GM12872 (cell line): ENCODE measurements around the gene EQTN.

Experiments
- TF ChIP-seq, protein P1 (sequence below): IDR thresholded peaks from 3 replicates; pipeline ENCODE4 v1.5.1; 2011; ENCODE audit warnings: low read depth, mild to moderate bottlenecking, low read length, moderate library complexity; ENCODE audit not compliant: insufficient read depth

Gene EQTN

DNA sequence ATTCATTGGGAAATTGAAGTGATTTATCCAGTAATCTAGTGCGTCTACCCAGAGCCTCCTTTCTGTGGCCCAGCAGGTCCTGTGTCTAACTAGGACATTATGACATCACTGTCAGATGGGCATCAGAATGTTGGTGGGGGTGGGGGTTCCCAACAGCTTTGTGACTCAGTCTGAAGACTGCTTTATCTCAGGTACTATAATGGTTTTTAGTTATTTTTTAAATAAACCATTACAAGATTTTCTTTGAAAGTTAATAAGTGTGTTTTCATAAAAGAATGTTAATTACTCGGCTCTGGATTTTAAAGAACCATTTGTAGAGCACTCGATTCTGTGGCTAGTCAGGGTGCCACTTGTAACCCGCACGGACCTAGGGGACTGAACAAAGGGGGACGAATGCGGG is at the start of gene EQTN:
EQTN (minus strand) TSS at position 101 of the 400 bp plus-strand sequence; CDS start at position 6, 95 bp downstream.
- TF ChIP-seq, protein P1, sequence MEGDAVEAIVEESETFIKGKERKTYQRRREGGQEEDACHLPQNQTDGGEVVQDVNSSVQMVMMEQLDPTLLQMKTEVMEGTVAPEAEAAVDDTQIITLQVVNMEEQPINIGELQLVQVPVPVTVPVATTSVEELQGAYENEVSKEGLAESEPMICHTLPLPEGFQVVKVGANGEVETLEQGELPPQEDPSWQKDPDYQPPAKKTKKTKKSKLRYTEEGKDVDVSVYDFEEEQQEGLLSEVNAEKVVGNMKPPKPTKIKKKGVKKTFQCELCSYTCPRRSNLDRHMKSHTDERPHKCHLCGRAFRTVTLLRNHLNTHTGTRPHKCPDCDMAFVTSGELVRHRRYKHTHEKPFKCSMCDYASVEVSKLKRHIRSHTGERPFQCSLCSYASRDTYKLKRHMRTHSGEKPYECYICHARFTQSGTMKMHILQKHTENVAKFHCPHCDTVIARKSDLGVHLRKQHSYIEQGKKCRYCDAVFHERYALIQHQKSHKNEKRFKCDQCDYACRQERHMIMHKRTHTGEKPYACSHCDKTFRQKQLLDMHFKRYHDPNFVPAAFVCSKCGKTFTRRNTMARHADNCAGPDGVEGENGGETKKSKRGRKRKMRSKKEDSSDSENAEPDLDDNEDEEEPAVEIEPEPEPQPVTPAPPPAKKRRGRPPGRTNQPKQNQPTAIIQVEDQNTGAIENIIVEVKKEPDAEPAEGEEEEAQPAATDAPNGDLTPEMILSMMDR = no peak

DNA sequence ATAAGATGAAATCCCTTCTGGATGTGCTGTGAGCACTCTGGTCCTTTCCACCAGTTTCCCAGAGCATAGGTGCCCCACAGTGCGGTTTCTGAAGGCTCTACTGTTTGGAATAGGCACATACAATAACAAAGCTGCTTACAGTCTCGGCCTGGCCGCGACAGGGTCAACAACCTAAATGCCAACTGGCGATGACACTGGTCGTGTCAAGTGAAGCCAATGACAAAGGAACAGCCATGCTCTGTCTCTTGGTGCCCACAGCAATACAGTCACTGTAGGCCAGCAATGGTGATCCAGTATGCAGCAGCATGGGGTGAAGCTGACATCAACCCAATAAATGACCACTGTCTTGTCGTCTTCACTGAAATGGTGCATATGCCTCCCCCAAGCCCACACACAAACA is 47.8 kb upstream of the EQTN start:
- TF ChIP-seq, protein P1 = no peak

DNA sequence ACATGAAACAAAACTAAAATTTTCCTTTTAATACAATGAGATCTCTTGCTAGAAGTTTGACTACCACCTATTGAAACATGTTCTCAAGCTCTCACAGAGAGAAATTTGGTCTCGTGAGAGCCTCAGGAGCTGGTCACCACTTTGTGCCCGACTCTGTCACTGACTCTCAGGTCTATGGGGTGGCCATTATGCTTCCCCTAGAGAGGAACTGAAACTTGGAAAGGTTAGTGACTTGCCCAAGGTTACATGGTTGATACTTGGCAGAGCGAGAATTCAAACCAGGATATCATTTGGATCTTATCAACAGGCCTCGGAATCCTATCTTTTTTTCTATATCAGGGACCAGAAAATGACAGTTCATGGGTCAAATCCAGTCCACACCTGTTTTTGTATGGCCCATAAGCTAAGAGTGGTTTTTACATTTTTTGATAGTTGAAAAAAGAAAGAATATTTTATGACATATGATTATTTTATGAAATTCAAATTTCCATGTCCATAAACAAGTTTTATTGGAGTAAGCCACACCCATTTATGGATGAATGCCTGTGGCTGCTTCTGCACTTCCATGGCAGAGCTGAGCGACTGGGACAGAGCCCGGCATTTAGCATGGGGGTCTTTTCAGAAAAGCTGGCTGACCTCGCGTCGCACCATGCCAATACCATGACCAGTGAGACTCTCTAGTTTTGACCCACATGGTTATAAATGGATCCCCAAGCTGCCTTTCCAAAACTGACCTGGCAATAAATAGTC is 44.8 kb upstream of the EQTN start:
- TF ChIP-seq, protein P1 = no peak

DNA sequence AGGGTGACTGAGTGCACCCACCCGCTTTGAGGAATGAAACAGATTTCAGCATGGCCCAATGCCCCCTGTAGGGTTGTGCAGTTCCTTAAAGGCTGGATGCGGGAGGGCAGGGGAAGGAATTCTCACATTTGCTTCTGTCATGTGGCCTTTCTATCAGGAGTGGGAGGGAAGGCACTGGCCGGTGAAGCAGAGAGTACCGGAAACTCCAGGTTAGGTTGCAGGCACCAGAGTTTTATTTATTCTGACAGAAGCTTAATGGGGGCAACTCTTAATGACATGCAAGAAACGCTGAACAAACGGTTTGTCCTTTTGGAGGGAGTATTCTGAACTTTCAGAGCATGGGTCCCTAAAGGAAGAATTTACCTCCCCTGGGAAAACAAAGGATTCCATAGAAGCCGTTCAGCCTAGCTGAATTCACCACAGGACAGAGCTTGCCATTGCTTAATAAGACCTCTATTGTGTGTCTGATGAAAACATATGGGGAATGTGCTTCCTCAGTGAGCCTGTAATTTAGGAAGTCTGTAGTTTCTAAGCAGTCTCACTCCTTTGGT is 44.1 kb upstream of the EQTN start:
- TF ChIP-seq, protein P1 = no peak

DNA sequence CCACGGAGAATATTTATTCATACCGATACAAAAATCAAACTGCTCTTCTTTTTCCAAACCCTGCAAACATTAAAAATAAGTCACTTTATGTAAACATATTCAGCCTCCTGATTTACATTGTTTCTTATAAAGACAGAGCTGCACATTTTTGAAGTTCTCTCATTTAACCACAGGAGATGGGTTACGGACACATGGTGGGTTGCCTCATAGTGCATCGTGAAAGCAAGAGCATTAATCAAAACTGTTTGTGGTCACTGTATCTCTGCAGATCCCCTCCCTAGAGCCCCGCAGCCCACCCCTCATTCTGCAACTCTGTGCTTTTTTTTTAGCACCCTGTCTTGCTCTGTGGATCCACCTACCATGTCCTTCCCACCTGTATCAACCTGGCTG is 43.3 kb upstream of the EQTN start:
- TF ChIP-seq, protein P1 = no peak

DNA sequence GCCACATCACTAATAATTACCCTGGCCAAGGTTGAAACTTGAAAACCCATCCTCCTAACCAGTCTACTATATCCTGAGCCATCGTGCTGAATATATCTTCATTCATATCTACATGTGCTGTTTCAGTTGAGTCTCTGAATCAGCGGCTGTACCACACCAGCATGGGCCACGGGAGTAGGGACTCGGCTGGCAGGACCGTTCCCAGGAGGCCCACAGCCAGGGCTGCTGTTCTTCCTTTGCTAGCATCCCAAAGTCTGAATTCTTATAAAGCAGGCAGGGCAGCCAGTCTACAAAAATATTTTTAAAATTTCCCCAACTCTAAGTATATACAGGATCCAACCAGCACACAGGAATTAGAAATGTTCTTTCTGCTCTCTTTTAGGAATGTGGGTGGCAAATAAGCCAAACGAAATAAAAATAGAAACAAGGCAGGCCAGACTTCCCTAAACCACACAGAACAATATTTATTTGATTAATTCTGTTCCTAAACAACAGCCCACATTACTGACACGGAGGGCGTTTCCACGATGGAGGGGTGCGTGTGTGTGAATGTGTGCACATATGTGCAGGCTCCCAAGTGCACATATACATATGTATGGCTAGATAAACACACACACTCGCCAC is 42.8 kb upstream of the EQTN start:
- TF ChIP-seq, protein P1 = no peak

DNA sequence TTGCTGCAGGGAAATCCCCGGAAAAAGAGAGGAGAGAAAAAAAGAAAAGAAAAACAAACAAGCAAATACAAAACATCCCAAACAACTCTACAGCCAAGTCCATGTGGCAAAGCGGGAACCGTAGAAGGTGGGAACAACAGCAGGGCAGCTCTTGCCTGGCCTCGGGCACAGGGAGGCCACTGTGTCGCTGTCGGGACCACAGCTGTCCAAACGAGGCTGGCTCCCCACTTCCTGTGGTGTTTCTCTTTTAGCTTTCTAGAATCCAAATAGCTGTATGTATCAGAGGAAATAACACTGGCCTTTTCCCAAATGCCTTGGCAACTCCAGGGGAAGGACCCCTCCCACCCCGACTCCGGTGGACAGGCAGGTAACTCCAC is 41.6 kb upstream of the EQTN start:
- TF ChIP-seq, protein P1 = no peak
